Cardiac septum (tissue), 1 donor: ENCODE results near the gene CCT8L2. TPM values are rescaled to one million over a fixed set of nuclear protein-coding genes. Genes with fewer than 3 reads are reported as not detected.
"Not testable (repeated sequence)": the region's sequence is repeated elsewhere in the genome, so short reads cannot be mapped to it uniquely, and the experiment has no call there.

Experiments
- DNase-seq: peaks from one replicate; pipeline ENCODE4 v3.0.0-alpha.2; 2020; ENCODE audit warnings: low spot score
- intact Hi-C: fragments of 100-400 bp; cut with DNase I; formaldehyde crosslinking; loops from one replicate; pipeline ENCODE4 v1.14.0; 2022
- total RNA-seq: library from RNA; stranded (reverse); fragmentation: NEBNext Ultra II Directional; extraction: Animal tissue kit (Norgen Biotek cat#: 25700); gene quantifications from one replicate; pipeline ENCODE4 v1.2.1, GENCODE V29; 2021
- donor health status: DM: no; HTN: no; CAD: no.

CCT8L2 gene
- total RNA-seq, 1 donor from 2014 or later, result not detected

DNA sequence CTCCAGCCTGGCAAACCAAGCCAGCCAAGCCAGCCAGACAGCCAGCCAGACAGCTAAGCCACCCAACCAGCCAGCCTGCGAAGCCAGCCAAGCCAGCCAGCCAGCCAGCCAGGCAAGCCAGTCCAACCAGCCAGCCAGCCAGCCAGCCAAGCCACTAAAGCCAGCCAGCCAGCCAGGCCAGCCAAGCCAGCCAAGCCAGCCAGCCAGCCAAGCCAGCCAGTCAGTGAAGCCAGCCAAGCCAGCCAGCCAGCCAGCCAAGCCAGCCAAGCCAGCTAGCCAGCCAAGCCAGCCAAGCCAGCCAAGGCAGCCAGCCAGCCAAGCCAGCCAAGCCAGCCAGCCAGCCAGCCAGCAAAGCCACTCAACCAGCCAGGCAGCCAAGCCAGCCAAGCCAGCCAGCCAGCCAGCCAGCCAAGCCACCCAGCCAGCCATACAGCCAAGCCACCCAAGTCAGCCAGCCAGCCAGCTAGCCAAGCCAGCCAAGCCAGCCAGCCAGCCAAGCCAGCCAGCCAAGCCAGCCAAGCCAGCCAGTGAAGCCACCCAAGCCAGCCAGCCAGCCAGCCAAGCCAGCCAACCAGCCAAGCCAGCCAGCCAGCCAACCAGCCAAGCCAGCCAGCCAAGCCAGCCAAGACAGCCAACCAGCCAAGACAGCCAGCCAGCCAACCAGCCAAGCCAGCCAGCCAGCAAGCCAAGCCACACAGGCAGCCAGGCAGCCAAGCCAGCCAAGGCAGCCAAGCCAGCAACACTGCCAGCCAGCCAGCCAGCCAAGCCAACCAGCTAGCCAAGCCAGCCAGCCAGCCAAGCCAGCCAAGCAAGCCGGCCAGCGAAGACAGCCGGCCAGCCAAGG, 29.7 kb downstream of the CCT8L2 start:
- intact Hi-C loops, result no loop called here
- DNase-seq, result no peak

DNA sequence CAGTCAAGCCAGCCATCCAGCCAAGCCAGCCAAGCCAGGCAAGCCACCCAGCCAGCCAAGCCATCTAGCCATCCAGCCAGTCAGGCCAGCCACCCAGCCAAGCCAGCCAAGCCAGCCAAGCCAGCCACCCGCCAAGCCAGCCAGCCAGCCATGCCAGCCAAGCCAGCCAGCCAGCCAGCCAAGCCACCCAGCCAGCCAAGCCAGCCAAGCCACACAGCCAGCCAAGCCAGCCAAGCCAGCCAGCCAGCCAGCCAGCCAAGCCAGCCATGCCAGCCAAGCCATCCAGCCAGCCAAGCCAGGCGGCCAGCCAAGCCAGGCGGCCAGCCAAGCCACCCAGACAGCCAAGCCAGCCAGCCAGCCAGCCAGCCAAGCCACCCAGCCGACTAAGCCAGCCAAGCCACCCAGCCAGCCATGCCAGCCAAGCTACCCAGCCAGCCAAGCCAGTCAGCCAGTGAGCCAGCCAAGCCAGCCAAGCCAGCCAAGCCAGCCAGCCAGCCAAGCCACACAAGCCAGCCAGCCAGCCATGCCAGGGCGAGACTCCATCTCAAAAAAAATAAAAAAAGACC, 31.4 kb downstream of the CCT8L2 start:
- DNase-seq, intact Hi-C loops: not testable (repeated sequence)

DNA sequence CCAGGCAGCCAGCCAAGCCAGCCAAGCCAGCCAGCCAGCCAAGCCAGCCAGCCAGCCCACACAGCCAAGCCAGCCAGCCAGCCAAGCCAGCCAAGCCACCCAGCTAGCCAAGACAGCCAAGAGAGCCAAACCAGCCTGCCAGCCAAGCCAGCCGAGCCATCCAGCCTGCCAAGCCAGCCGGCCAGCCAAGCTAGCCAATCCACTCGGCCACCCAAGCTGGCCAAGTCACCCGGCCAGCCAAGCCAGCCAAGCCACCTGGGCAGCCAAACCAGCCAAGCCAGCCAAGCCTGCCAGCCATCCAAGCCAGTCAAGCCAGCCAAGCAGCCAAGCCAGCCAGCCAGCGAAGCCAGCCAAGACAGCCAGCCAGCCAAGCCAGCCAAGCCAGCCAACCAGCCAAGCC, 32.0 kb downstream of the CCT8L2 start:
- intact Hi-C loops, DNase-seq: not testable (repeated sequence)

DNA sequence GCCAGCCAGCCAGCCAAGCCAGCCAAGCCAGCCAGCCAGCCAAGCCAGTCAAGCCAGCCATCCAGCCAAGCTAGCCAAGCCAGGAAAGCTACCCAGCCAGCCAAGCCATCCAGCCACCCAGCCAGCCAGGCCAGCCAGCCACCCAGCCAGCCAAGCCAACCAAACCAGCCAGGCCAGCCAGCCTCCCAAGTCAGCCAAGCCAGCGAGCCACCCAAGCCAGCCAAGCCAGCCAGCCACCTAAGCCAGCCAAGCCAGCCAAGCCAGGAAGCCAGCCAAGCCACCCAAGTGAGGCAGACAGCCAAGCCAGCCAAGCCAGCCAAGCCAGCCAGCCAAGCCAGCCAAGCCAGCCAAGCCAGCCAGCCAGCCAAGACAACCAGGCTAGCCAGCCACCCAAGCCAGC, 32.6 kb downstream of the CCT8L2 start:
- intact Hi-C loops, result not testable (repeated sequence)

DNA sequence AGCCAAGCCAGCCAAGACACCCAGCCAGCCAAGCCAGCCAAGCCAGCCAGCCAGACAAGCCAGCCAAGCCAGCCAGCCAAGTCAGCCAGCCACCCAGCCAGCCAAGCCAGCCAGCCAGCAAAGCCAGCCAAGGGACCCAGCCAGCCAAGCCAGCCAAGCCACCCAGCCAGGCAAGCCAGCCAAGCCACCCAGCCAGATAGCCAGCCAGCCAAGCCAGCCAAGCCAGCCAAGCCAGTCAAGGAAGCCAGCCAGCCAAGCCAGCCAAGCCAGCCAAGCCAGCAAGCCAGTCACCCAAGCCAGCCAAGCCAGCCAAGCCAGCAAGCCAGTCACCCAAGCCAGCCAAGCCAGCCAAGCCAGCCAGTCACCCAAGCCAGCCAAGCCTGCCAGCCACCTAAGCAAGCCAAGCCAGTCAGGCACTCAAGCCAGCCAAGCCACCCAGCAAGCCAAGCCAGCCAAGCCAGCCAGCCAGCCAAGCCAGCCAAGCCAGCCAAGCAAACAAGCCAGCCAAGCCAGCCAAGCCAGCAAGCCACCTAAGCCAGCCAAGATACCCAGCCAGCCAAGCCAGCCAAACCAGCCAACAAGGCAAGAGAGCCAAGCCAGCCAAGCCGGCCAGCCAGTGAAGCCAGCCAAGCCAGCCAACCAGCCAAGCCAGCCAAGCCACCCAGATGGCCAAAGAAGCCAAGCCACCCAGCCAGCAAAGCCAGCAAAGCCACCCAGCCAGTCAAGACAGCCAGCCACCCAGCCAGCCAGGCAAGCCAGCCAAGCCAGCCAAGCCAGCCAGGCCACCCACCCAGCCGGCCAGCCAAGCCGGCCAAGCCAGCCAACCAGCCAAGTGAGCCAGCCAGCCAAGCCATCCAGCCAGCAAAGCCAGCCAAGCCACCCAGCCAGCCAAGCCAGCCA, 33.3 kb downstream of the CCT8L2 start:
- intact Hi-C loops, result no loop called here
- DNase-seq, result no peak

More for the DNA sequence above, 32.6 kb downstream of the CCT8L2 start:
- DNase-seq, result not testable (repeated sequence)

DNA sequence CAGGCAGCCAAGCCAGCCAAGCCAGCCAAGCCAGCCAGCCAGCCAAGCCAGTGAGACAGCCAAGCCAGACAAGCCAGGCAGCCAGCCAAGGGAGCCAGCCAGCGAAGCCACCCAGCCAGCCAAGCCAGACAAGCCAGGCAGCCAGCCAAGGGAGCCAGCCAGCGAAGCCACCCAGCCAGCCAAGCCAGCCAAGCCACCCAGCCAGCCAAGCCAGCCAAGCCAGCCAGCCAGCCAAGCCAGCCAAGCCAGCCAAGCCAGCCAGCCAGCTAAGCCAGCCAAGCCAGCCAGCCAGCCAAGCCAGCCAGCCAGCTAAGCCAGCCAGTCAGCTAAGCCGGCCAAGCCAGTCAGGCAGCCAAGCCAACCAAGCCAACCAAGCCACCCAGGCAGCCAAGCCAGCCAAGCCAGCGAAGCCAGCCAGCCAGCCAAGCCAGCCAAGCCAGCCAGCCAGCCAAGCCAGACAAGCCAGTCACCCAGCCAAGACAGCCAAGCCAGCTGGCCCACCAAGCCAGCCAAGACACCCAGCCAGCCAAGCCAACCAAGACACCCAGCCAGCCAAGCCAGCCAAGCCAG, 34.1 kb downstream of the CCT8L2 start:
- intact Hi-C loops, DNase-seq: not testable (repeated sequence)

DNA sequence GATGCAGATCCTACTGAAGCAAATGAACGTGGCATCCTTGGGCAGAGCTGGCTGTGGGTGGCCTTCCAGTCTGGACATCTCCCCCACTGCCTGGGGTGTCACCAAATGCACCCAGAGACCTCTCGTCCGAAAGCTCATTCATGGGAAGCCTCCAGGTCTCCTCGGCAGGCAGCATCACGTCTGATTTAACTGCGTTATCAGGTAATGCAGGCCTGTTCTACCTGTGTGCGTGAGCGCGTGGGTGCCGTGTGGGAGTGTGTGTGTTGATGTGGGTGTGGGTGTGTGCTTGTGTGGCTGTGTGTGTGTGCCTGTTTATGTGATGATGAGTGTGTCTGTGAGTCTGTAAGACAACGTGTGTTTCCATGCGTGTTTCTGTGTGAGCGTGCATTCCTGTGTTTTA, 35.1 kb downstream of the CCT8L2 start:
- intact Hi-C loops, DNase-seq: not testable (repeated sequence)

DNA sequence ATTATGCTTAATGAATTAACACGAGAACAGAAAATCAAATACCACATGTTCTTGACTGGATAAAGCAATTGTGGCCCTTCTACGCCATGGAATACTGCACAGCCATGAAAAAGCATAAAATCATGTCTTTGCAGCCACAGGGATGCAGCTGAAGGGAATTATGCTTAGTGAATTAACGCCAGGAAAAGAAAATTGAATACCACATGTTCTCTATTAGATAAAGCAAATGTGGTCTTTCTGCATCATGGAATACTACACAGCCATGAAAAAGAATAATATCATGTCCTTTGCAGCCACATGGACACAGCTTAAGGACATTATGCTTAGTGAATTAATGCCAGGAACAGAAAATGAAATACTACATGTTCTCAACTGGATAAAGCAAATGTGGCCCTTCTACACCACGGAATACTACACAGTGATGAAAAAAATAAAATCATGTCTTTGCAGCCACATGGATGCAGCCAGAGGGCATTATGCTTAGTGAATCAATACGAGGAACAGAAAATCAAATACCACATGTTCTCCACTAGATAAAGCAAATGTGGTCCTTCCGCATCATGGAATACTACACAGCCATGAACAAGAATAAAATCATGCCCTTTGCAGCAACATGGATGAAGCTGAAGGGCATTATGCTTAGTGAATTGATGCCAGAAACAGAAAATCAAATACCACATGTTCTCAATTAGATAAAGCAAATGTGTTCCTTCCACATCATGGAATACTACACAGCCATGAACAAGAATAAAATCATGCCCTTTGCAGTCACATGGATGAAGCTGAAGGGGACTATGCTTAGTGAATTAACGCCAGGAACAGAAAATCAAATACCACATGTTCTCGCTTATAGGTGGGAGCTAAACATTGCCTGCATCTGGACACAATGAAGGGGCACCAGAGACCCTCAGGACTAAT, 37.3 kb downstream of the CCT8L2 start:
- intact Hi-C loops, result not testable (repeated sequence)

DNA sequence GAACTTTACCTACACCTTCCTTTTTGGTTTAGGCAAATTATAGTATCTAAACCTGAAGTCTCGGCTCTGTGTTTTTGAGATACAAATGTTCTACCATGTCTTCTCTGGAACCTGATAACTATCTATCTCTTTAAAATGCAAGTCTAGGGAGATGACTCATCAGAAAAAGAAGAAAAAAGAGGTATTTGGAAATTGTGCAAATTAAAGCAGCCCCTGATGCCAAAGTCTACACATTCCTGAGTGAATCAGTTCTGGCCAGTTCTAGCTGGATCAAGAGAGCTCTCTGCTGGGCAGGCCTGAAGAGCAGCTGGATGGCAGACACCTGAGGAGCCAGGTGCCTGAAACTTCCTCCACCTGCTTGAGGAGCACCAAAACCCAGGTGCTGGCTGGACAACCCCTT, 49.3 kb downstream of the CCT8L2 start:
- DNase-seq, intact Hi-C loops: not testable (repeated sequence)

More for the DNA sequence above, 37.3 kb downstream of the CCT8L2 start:
- DNase-seq, result not testable (repeated sequence)

Other genes with a start within 250 kb of the CCT8L2 start
- not detected for gene XKR3, start 232.6 kb upstream of the CCT8L2 start, total RNA-seq